Caki2 (cell line): ENCODE measurements around the gene S100A5. TPM values are rescaled to one million over a fixed set of nuclear protein-coding genes. Genes with fewer than 3 reads are reported as not detected.
"Not testable (repeated sequence)": the region's sequence is repeated elsewhere in the genome, so short reads cannot be mapped to it uniquely, and the experiment has no call there.

Experiments used
- DNase-seq: peaks from one replicate; pipeline ENCODE4 v3.0.0-alpha.2; 2015; ENCODE audit warnings: low read depth
- in situ Hi-C: cut with HindIII; loops from 2 replicates; pipeline ENCODE4 v1.10.0; 2016; ENCODE audit warnings: low sequenced_read_pairs, low pct_unique_long_range_greater_than_20kb, mixed read lengths
- total RNA-seq: library from RNA; depleted of rRNA; stranded (reverse); fragments of >200 nt; shearing (Covaris generic); gene quantifications from 2 replicates; pipeline ENCODE4 v1.2.3, GENCODE V29; 2014; ENCODE audit warnings: low replicate concordance

The S100A5 gene
- total RNA-seq, 1 experiment from 2014 or later = not detected

DNA sequence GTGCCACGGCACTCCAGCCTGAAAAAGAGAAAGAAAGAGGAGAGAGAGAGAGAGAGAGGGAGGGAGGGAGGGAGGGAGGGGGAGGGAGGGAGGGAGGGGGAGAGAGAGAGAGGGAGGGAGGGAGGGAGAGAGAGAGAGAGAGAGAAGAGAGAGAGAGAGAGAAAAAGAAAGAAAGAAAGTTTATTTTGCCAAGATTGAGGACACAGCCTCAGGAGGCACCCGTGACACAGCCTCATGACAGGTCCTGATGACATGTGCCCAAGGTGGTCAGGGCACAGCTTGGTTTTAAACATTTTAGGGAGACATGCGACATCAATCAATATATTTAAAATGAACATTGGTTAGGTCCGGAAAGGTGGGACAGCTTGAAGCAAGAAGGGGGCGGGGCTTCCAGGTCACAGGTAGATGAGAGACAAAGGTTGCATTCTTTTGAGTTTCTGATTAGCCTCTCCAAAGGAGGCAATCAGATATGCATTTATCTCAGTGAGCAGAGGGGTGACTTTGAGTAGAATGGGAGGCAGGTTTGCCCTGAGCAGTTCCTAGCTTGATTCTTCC, 20.5 kb downstream of the S100A5 start:
- in situ Hi-C loops, DNase-seq: not testable (repeated sequence)

GRCh38 chr1:153519242-153519641, 21.5 kb downstream of the S100A5 start:
- DNase-seq = no peak
- in situ Hi-C loops = no loop called here

DNA sequence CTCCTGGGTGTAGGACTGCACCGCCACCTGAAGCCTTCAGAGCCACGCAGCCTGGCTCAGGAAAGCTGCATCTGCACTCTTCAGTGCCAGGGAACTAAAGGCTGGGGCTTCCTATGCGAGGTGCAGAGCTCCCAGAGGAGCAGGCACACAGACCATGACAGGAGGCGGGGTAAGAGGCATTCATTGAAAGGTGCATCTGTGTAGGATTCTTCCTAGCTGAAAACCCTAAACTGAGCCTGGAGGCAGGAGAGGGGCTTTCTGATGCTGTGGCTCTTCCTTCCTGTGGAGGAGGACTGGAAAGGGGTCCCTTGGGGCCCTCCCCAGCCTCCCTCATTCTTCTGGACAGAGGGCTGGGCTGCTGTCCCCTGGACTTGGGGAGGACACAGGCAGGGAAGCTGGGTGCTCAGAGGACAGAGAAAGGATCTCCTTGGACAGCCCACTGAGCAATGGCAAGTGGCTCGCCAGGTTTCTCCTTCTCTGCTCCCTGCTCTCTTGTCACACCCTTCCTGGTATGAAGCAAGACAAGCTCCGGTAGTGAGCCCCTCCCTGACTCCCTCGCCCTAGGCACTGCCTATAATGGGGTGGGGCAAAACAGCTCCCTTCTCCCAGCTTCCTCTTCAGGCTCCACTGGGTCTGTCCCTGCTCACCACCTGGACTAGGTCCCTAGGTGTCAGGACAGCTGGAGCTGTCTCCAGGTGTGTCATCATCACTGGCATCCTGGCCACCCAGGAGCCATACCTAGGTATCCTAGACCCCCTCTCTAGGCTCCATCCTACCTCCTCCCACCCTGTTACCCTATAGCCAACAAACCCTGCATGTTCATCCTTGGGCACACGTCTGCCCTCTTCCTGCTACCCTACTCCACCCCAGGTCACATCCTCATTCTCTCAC, 25.0 kb downstream of the S100A5 start:
- in situ Hi-C loops = no loop called here
- peak; percentile 65 for DNase-seq

DNA sequence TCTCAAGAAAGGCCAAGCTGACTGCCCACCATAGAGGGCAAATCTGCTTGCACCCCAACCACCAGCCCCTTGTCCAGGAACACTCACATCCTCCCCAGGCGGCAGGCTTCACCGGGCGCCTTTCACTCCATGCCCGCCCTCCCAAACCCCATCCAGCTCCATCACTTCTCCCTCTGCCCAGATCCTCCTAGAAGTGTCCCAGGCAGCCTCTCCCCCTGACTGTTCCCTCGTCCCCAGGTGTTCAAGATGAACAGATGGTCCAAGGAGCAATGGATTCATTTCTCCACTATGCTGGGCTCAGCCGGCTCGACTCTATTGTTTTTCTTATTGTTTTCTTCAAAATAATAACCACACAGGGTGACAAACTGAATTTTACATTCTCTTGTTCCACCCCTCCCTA, 27.1 kb downstream of the S100A5 start:
- no peak for DNase-seq
- in situ Hi-C loops = no loop called here

GRCh38 chr1:153513023-153513422, 27.7 kb downstream of the S100A5 start:
- no peak for DNase-seq
- in situ Hi-C loops = no loop called here

DNA sequence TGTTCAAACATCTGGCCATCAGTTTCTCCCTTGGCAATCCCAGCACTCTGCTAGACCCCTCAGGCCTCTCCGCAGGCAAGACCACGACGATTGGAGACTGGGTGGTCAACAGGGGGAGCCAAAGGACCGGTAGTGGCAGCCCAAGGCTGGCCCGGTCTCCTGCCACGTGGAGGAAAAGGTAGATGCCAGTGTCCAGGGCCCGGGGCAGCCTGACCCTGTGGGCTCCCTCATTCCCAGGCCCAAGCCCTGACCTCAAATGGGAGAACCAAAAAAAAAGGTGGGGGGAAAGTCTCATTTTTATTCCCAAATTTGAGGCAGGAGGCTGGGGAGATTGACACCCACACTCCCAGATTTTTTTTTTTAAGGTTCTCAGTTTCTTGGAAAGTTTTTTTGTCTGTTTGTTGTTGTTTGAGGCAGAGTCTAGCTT, 29.7 kb downstream of the S100A5 start:
- peak; percentile 75 for DNase-seq
- in situ Hi-C loops = no loop called here

- no peak for DNase-seq
- in situ Hi-C loops = no loop called here
Measured at GRCh38 chr1:153509729-153510354, 30.9 kb downstream of the S100A5 start.

DNA sequence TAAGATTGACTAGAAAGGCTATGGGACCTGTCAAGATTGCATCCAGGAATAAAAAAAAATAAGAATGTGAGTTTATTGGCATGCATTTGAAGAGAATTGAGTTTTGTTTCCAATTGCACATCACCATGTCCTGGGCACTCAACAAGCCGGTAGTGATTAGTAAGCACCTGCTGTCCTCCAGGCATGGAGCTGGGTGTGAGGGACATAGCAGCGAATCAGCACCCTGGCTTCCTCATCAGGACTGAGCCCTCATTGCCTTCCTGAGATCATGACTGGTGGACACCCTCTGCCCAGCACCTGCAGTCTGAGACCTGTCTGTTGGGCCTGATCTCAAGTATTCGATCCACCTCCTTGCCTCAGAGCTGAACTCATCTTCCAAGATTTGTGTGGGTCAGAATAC, 31.7 kb downstream of the S100A5 start:
- no peak for DNase-seq
- in situ Hi-C loops = no loop called here

DNA sequence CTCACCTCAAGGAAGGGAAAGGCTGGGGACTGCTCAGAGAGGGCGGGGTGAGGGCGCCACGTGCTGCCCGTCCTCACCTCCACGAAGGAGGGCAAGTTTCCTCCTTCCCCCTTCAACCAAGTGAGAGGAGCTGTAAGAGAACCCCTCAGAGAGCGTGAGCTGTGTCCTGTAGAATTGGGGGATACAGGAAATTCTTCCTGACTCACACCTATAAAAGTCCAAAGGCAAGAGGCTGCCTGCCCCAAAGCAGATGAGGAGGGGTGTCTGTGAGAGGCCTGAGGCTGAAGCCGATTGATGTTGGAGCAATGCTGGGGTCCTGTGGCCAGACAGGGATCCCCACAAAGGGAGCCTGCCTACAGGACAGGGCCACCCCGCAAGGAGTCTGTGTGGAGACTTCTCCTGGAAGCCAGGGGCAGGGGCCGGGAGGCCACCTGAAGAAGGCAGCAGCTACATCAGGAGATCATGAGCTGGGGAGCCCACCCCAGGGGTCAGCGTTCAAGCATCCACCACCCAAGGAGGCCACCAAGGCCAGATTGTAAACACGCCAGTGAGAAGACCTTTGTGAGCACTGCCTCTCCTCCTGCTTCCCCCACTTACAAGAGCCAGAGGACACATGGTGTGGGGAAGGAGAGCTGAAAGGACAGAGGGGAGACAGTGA, 32.7 kb downstream of the S100A5 start:
- in situ Hi-C loops = no loop called here
- no peak for DNase-seq

DNA sequence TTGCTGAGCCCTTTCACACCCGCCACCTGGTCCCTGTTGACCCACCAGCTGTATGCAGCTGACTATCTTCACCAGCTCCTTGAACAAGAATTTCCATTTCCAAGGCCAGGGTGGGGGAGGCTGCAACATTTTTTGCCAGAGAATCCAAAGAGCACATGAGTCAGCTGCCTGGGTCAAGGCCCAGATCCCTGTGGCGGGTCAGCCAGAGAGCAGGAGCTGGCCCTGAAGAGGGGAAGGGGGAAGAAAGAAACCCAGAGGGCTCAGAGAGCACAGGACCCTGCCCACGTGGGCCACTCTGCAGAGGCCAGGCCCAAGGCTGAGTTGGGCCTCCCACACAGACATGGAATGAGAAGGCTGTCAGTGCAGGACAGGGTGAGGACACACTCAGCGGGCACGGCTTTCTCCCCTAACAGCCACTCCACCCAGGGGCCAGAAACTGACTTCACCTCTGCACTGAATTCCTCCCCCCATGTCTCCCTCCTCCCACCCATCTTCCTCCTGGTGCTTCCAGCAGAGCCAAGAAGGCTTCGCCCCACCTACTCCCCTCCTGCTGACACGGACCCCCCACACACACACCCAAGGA, 33.8 kb downstream of the S100A5 start:
- DNase-seq = no peak
- in situ Hi-C loops = no loop called here

- in situ Hi-C loops = no loop called here
- no peak for DNase-seq
Measured at GRCh38 chr1:153506386-153506785, 34.3 kb downstream of the S100A5 start.

- no peak for DNase-seq
- in situ Hi-C loops = no loop called here
Measured at GRCh38 chr1:153505576-153505975, 35.2 kb downstream of the S100A5 start.

DNA sequence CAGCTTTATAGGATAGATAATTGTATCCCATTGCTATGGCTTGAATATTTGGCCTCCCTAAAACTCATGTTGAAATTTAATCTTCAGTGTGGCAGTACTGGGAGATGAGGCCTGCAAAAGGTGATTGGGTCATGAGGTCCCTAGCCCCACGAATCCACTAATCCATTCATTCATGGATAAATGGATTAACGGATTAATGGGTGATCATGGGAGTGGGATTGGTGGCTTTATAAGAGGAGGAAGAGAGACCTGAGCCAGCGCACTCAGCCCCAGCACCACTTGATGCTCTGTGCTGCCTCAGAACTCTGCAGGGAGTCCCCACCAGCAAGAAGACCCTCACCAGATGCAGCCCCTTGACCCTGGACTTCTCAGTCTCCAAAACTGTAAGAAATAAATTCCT, 37.0 kb downstream of the S100A5 start:
- no peak for DNase-seq
- in situ Hi-C loops = no loop called here

- no peak for DNase-seq
- in situ Hi-C loops = loop anchor here (25.0 kb wide), 1 partner anchor 136 kb away; the partner anchor contains the start of gene S100A9
Measured at GRCh38 chr1:153498746-153499145, 42.0 kb downstream of the S100A5 start.

DNA sequence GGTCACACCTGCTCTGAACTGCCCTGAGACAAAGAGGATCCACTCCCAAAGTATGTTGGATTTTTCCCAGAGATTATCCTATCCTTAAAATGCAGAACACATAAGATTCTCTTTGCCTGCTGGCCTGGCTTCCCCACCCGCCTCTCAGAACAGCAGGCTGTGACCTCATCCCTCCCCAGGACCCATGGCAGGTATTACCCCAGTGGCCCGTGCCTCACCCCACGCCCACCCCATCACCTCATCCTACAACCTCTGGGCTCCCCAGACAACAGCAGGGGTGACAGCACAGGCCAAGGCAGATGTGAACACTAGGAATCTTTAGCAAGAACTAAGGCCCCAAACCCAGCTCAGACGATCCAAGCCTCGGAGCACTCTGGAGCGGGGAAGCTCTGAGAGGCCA, 45.2 kb downstream of the S100A5 start:
- in situ Hi-C loops = loop anchor here (25.0 kb wide), 1 partner anchor 133 kb away; the partner anchor contains the start of gene S100A9
- DNase-seq = no peak

GRCh38 chr1:153494976-153495535, 45.7 kb downstream of the S100A5 start:
- peak; percentile 51 for DNase-seq

DNA sequence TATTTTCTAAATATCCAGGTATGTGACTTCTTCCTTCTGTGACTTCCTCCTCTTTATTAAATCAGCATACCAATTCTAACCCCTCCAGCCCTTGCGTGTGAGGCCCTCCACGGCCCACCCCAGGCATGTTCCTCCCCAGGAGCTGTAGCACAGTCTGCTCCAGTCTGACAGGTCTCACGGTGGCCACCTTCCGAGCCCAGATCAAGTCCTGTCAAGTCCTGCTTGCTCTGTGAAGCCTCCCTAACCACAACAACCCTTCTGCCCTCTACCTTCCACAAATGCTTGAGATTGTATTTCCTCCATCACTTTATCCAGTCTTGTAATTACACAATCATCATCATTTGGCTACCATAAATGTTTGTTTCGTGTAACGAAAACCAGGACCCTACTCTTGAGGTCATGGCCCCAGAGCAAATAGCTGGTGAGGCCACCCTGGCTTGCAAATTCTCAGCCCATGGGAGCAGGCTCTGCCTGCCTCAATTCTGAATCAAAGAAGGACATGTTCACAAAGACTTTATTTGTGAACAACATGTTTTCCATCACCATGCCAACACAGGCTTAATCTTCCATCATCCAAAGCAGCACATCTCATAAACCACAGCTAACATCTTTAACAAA, 47.3 kb downstream of the S100A5 start:
- in situ Hi-C loops = loop anchor here (25.0 kb wide), 1 partner anchor 131 kb away; the partner anchor contains the start of gene S100A9

More at GRCh38 chr1:153494976-153495535, 45.7 kb downstream of the S100A5 start:
- in situ Hi-C loops = loop anchor here (25.0 kb wide), 1 partner anchor 133 kb away; the partner anchor contains the start of gene S100A9

More for the DNA sequence above, 47.3 kb downstream of the S100A5 start:
- DNase-seq = no peak
